Transverse colon (tissue), 4 donors: ENCODE results near the gene CPT1A.

Experiments
- CTCF ChIP-seq, 5 experiments: fragments of 200-600 bp in 3 of 5; fragments of 450-650 bp in 2 of 5; sonication (generic) in 3 of 5; IDR thresholded peaks; 1 replicate in 2 of 5; 2 replicates in 3 of 5; pipeline ENCODE4 v1.5.1; 2016 to 2017; ENCODE audit warnings: antibody characterized with exemption in 5 of 5, inconsistent platforms in 3 of 5, mild to moderate bottlenecking in 2 of 5, moderate library complexity in 1 of 5
- EP300 ChIP-seq: sonication (generic); formaldehyde crosslinking; IDR thresholded peaks from one replicate; pipeline ENCODE4 v1.6.1; 2017; ENCODE audit warnings: antibody characterized with exemption, low read depth
- POLR2A ChIP-seq: fragments of 450-650 bp; IDR thresholded peaks from one replicate; pipeline ENCODE4 v1.6.1; 2016; ENCODE audit warnings: antibody characterized with exemption, mild to moderate bottlenecking, moderate library complexity
- POLR2AphosphoS5 ChIP-seq, 3 donors: sonication (generic); formaldehyde crosslinking; IDR thresholded peaks; one replicate each; pipeline ENCODE4 v1.6.1; 2016; ENCODE audit warnings: antibody characterized with exemption in 3 of 3

GRCh38 chr11:68770781-68771180 lies 70.9 kb downstream of the CPT1A start:
- TF ChIP-seq CTCF (IDR thresholded peaks at IDR 0.05) (no peak), POLR2A (no peak), EP300 (no peak), POLR2AphosphoS5 (IDR thresholded peaks at IDR 0.05) (no peak)
